GM18873 (cell line): ENCODE results near the gene SCLT1.
"Not testable (repeated sequence)": the region's sequence is repeated elsewhere in the genome, so short reads cannot be mapped to it uniquely, and the experiment has no call there.

ENCODE experiments used
- ATAC-seq: cut with Tn5 transposase; IDR thresholded peaks from one replicate; pipeline ENCODE4 v1.9.1; 2021; ENCODE audit warnings: mild to moderate bottlenecking, moderate library complexity, moderate number of reproducible peaks; ENCODE audit not compliant: unreplicated experiment, low FRiP score

The SCLT1 gene

DNA sequence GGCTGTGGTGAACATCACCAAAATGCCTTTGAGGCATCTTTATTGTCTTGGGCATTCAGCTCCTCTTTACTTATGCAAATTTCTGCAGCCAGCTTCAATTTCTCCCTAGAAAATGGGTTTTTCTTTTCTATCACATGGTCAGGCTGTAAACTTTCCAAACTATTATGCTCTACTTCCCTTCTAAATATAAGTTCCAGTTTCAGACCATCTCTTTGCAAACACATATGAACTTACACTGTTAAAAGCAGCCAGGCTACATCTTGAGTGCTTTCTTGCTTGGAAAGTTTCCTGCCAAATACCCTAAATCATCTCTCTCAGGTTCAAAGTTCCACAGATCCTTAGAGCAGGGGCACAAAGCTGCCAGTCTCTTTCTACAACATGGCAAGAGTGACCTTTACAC, 13.2 kb downstream of the SCLT1 start:
- ATAC-seq: no peak

DNA sequence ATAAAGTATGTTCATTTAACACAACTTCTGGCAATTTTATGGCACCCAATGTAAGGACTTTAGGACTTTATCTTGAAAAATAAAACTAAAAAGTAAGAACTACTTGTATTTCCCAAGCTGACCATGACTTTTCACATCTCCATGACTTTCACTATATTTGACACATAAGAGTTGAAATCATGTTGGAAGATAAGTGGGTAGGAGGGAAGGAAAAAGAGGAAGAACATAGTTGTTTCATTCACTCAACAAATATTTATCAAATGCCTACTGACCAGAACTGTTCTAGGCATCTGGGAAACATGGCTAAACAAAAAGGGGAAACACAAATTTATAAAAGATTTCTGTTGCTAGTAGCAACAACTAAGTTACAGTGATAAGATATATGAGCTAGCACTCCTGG, 16.0 kb downstream of the SCLT1 start:
- ATAC-seq: no peak

DNA sequence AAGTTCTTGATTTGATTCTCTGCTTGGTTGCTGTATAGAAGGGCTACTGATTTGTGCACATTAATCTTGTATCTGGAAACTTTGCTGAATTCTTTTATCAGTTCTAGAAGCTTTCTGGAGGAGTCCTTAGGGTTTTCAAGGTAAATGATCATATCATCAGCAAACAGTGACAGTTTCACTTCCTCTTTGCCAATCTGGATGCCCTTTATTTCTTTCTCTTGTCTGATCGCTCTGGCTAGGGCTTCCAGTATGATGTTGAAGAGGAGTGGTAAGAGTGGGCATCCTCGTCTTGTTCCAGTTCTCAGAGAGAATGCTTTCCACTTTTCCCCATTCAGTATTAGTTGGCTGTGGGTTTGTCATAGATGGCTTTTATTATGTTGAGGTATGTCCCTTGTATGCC, 23.8 kb downstream of the SCLT1 start:
- not testable (repeated sequence) for ATAC-seq

DNA sequence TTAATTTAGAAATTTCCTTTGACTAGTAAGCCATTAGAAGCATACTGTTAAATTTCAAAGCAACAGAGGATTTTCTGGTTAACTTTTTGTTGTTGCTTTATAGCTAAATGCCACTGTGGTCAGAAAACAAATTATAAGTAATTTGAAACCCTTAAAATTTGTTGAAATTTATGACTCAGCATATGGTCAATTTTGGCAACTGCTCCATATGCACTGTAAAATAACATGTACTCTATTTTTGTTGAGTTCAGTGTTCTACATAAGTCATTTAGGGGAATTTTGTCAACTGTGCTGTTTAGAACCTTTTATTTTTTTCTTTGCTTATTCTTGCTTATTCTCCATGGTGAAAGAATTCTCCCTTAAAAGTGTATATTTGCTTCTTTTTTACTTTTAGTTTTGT, 28.6 kb downstream of the SCLT1 start:
- no peak for ATAC-seq

DNA sequence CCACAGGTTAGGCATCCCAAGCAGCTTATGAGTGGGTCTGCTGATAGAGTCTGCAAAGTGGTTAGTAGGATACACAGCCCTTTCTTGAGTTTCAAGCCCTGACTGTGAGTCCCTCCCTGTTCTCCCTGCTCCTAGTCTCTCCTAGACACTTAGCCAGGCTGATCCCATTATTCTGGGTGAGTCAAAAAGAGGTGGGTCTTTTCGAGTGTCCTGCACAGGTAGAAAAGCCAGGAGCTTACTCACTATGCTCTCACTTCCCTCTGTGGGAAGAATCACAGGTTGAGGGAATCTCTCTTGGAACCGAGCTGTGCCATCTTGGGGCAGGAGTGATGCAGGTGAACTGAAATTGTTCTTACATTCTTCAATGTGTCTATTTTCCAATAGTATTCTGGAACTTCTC, 29.7 kb downstream of the SCLT1 start:
- ATAC-seq: no peak

DNA sequence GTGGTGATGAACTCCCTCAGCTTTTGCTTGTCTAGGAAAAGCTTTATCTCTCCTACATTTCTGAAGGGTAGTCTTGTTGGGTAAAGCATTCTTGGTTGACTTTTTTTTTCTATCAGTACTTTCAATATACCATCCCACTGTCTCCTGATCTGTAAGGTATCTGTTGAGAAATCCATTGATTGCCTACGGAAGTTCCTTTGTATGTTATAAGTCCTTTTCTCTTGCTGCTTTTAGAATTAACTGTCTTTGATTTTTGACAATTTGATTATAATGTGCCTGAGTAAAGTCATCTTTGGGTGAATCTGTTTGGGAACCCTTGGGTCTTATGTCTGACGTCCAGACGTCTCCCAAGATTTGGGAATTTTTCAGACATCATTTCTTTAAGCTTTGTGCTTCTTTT, 30.8 kb downstream of the SCLT1 start:
- no peak for ATAC-seq

DNA sequence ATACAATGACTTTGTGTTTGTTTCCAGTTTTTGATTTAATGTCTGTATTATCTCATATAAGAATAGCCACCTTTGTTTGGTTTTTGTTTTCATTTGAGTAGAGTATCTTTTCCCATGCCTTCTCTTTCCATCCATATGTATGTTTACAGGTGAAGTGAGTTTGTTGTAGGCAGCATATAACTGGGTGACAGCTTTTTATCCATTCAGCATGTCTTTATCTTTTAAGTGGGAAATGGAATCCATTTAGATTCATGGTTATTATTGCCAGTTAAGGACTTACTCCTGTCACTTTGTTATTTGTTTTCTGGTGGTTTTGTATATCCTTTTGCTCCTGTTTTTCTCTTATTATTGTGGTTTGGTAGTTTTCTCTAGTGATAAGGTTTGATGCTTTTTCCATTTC, 34.3 kb downstream of the SCLT1 start:
- ATAC-seq: no peak

DNA sequence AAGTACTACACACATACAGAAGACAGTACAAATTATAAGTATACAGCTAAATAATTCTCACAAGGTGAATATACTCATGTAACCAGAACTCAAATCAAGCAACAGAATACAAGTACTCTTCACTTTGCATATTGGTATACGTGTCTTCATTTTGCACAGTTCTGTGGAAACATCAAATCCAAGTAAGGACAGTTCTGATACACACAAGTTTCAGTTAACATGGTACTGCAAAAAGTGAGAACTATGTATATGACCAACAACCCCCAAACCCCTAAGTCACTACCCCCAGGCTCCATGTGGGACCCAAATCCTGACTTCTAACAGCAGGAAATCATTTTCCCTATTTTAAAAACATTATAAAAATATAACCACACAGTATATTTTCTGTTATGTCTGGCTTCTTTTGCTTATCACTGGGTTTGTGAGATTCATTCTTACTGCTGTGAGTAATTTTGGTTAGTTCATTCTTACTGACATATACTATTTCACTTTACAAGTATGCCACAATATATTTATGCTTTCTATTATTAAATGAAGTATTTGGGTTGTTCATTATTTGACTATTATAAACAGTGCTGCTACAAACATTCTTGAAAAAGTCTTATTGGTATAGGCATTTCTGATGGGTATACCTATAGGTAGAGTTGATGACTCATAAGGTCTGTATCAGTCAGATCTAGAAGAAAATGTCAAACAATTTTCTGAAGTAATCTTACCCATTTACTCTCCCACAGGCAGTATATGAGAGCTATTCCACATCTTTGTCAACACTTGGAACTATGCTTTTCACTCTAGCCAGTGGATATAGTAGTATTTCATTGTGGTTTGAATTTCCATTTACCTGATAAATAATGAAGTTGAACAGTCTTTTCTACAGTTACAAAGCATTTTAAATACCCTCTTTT, 47.0 kb downstream of the SCLT1 start:
- ATAC-seq: no peak

DNA sequence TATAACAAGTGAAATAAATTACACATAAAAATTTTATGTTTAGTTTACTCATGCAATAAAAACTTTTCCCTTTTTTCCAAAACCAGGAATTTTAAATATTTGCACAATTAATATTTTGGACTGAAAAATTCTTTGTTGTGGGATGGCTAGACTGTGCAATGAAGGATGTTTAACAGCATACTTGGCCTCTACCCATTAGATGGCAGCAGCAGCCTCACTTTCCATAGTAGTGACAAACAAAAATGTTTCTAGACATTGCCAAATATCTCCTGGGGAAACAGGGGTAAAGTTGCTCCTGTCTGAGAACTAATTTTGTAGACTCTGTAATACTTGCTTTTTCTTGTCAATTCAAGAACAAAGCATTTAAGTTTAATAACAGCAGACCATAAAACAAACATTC, 49.8 kb downstream of the SCLT1 start:
- ATAC-seq: no peak

DNA sequence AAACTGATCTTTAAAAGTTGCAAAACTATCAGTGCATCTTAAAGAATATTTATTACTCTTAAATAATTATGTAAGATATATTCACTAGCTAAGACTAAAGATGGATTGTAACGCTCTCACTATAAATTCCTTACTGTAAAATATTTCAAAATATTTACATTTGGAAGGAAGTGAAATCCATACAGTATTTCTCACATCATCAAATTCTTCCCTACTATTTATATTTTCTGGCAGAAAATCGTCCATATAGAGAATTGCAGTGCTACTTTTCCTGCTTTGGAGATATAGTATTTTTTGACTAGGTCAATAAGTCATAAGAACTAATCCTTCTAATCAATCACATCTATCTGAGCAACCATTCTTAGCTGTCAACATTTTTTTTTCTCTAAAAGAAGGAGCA, 52.9 kb downstream of the SCLT1 start:
- no peak for ATAC-seq

DNA sequence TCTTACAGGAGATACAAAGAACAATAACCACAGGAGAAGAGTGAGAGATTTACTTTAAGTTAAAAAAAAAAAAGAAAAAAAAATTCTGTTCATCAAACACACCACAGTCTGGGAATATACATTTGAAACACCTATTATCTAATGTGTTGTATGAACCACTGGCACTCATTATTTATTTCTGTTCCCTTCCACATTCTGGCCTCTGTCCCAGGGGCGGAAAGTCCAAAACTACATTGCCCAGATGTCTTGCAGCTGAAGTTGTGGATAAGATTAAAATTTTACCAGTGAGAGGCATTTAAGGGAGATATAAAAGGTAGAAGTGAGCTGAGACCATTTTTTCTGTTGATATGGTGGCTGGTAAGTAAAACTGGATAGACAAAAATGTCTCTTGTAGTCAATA, 56.2 kb downstream of the SCLT1 start:
- ATAC-seq: no peak

DNA sequence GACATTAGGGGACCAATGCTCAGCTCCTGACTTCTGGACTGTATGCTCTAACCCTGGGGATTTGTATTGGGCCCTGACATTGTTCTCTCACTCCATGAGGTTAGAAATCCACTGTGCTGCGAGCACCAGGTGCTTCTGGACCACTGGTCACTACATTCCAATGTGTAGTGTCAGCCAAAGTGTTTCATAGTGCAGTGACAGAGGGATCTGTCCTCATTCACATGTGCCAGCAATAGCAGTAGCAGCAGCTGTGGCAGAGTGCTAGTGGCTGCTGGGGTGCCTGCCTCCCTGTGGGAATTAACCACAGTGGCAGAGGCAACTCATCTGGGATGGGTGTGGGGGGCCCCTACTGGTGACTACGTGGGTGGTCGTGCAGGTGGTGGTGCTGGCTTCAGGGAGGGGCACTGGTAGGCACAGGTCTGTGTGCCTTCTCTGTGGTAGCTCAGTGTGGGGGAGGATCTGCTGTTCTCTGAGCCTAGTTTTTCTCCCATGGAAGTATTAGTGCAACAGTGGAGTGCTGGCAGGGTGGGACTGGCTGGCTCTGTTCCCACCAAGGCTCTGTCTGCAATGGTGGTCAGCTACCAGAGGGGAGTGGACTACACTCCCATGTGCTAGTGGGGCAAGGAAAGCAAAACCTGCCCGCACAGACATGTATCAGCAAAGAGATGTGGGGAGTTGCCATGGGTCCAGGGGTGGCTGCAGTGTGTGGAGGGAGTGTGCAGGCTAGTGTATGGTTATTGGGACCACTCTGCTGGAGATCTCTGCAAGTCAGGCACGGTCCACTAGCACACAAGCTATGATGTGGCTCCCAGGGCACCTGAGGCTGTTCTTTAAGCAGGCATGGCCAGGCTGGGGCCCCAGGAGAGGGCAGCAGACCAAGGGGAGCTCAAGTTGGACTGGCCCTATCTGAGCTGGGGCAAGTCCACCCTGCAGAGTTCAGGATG, 78.5 kb downstream of the SCLT1 start:
- no peak for ATAC-seq

DNA sequence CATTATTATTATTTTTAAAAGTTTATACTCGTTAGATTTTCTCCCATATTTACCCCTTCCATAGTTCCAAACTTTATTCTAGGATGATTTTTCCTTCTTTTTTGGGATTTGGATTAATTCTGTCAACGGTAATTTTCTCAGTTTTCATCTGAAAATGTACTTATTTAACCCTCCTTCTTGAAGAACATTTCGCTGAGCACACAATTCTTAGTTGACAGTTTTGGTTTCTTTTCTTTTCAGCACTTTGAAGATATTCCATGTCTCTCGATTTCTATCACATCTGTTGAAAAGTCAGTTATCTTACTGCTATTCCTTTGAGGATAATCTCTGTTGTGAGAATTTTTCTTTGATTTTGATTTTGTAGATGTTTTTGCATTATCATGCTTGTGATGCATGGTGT, 85.2 kb downstream of the SCLT1 start:
- ATAC-seq: no peak

DNA sequence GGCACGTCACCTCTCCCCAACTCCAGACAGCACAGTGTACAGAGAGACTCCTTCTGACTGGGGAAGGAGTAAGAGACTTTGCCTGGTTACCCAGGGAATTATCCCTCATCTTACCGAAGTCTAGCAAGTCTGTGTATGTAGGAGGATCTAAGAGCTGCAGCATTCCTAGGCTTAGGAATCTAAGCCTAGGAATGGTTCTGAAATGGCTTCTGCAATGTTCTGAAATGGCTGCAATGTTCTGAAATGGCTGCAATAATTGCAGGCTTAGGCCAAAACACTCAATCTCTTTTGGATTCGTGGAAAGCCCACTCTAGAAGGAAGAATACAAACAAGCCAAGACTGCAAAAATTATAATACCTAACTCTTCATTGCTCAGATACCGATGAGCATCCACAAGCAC, 106.4 kb downstream of the SCLT1 start:
- ATAC-seq: no peak

DNA sequence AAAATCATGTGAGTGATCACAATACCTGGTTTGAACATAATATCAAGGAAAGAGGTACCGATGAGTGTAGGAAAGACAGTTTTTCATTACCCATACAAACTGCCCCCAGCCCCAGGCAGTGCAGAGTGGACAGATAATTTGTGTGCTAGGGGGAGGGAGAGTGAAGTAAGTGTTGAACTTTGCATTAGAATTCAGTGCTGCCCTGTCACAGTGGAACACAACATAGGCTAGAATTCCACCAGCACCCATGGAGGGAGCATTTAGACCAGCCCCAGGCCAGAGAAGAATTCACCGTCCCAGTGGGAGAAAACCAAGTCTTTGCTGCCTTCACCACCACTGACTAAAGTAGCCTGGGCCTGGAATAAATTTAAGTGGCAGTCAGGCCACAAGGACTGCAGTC, 107.3 kb downstream of the SCLT1 start:
- ATAC-seq: no peak

DNA sequence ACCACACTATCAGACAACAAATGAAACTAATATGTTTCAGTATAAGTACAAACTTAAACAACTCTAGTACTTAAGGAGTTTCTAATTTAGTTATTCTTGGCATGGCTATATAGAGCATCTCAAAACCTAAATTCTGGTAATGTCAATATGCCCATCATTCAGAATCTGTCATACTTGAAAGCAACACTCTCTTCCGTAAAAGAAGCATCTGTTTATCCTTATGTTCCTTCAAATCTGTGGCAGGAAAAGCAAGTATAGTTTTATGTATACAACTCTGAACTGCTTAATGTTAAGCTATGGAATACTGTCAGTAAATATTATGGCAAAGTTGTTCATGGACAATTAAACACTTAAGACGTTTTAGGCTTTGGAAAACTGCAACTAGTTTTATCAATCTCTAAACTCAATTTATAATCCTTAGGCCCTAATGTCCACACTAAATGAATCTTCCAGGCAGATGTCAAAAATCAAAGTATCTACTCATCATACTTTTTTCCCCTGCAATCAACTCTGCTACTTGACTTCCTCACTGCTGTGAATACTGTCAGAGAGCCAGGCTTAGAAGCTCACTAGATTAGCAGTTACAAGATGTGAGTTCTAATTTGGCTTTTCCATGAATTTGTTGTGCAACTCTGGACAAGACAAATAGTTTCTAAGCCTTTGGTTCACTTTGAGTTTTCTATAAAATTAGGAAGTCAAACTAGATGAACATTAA, 109.4 kb downstream of the SCLT1 start:
- ATAC-seq: no peak

DNA sequence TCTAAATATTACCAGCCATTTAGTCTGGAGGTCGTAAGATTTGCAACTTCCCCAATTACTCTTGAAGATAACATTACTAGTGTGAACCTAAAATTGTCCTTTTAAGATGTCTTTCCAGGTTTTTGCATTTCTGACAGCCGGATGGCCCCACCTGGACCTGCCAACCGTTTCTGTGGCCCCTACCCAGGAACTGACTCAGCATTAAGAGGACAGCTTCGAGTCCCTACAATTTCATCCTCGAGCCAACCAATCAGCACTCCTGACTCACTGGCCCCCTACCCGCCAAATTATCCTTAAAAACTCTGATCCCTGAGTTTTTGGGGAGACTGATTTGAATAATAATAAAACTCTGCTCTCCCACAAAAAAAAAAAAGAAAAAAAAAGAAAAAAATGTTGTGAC, 112.0 kb downstream of the SCLT1 start:
- no peak for ATAC-seq

DNA sequence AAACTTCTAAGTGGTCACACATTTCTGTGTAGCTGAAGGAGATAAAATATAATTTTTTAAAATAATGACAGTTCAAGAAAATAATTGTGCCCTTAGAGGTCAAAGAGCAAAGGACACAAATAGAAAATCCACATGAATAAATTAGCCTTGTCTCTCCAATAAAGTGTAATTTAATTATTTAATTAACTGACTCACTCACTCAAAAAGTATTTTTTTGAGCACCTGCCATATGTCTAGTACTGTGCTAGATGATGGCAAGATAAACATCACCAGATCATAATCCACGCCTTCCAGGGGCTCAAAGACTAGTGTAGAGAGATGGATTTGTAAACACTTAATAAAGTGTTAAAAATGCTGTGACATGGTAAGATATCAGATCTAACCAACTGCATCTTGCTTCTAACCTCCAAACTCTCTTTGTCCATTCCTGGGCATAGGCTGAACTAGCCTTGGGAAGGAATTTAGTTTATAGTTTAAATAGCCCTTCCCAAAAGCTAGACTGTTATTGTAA, 112.5 kb downstream of the SCLT1 start:
- ATAC-seq: no peak

DNA sequence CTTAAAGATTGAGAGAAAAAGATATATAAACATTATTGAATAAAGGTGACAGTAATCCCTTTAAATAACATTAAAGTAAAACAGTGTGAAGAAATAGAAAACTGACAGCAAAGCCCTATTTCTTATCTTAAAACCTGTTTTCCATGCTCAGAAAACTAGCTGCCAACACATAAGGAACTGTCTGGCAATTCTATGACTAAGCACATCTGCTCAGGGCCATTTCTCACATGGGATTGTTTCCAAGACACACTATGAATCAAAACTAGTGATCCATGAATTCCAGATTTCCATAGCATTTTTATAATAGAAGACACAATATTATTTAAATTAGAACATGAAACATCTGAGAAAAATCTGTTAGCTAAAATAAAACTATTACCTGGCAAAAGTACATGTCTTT, 113.4 kb downstream of the SCLT1 start:
- no peak for ATAC-seq

DNA sequence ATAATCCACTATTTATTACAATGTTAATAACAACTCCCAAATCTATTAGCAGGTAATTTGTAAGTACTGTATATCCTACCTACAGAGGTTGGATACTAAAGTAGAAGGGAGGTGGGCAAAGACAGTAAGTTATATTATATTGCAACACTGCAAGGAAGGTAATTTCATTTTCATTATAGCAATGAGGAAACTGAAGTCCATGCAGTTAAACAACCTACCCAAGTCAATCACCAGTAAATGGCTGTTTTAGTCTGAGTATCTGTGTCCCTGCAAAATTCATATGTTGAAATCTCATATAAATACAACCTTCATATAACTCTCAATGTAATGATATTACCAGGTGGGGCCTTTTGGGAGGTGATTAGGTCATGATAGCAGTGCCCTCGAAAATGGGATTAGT, 114.4 kb downstream of the SCLT1 start:
- ATAC-seq: no peak

DNA sequence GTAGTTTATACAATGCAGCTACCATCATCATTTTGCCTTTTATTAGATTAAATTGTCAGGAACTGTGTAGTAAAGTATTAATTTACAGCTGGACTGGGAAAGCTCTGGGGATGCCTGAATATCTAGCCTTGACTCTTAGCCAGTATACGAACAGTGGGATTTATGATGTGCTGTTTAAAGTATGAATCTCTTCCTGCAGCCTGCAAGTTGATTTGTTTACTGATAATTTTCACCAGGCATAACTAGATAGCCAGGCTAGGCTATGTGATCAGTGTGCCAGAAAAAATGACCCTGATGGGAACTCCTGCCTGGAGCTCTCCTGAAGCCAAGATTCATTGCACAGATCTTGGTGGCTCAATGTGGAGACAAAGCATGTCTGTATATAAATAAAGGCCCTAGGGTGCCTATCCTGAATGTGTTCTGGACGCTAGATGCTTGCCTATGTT, 119.2 kb downstream of the SCLT1 start:
- ATAC-seq: no peak
